ENCODE measurements around the gene DRC7. TPM values are rescaled to one million over a fixed set of nuclear protein-coding genes. Genes with fewer than 3 reads are reported as not detected.

Gene DRC7
- total and polyA plus RNA-seq, 12 donors, result 0.09 TPM; not detected in 11

GRCh38 chr16:57663917-57664661, 30.5 kb upstream of the DRC7 start:
- Histone ChIP-seq H3K36me3 (peaks cover 0 to 53% (median 5%) of the 10 kb centered on the region in 9 donors), H3K4me1 (peaks cover 0 to 21% (median 0%) of the 10 kb centered on the region in 9 donors), H3K9me3 (no peaks in the 10 kb centered on the region), H3K27ac (no peak overlapping the region), H3K4me3 (no peak overlapping the region), H3K27me3 (peaks cover 0 to 14% (median 0%) of the 10 kb centered on the region in 7 donors)
- WGBS, 2 donors, result 91 to 94% methylated on average over 15 of the region's 15 CpGs
- ATAC-seq (no peak), DNase-seq (no peak)
- intact Hi-C loops (cut with DNase I), result no loop called here
- TF ChIP-seq CTCF (IDR thresholded peaks at IDR 0.05), result no peak

- no peak for TF ChIP-seq CTCF (IDR thresholded peaks at IDR 0.05)
- H3K36me3 ChIP-seq, result peaks cover 0 to 48% (median 5%) of the 10 kb centered on the region in 9 donors
- no peak for DNase-seq
- H3K27me3 ChIP-seq, result peaks cover 0 to 14% (median 0%) of the 10 kb centered on the region in 7 donors
- peaks cover 0 to 21% (median 0%) of the 10 kb centered on the region in 9 donors for H3K4me1 ChIP-seq
- WGBS, 2 donors, result 81 to 87% methylated on average over 6 of the region's 6 CpGs
- H3K27ac ChIP-seq, result no peak overlapping the region
- intact Hi-C loops (cut with DNase I), result no loop called here
- no peaks in the 10 kb centered on the region for H3K9me3 ChIP-seq
- ATAC-seq, result no peak
- H3K4me3 ChIP-seq, result no peak overlapping the region
Measured at GRCh38 chr16:57664662-57665025, 30.0 kb upstream of the DRC7 start.

- no peak for TF ChIP-seq CTCF (IDR thresholded peaks at IDR 0.05)
Measured at GRCh38 chr16:57665541-57665940, 29.1 kb upstream of the DRC7 start.

GRCh38 chr16:57666353-57667047, 28.1 kb upstream of the DRC7 start:
- WGBS, 2 donors, result 82 to 84% methylated on average over 10 to 11 of the region's 11 CpGs

More at GRCh38 chr16:57665541-57665940, 29.1 kb upstream of the DRC7 start:
- ATAC-seq, result no peak
- Histone ChIP-seq H3K4me1 (peaks cover 0 to 21% (median 0%) of the 10 kb centered on the region in 9 donors), H3K4me3 (no peak overlapping the region), H3K9me3 (no peaks in the 10 kb centered on the region), H3K36me3 (peaks cover 0 to 39% (median 5%) of the 10 kb centered on the region in 9 donors), H3K27me3 (peaks cover 0 to 14% (median 0%) of the 10 kb centered on the region in 7 donors), H3K27ac (peak overlapping the region in 1 of 10 donors; percentile 31)
- intact Hi-C loops (cut with DNase I), result no loop called here
- WGBS, 2 donors, result 63 to 97% methylated on average over 3 to 4 of the region's 4 CpGs
- no peak for DNase-seq

More at GRCh38 chr16:57666353-57667047, 28.1 kb upstream of the DRC7 start:
- no peak for DNase-seq
- H3K4me3 ChIP-seq, result no peak overlapping the region
- H3K4me1 ChIP-seq, result peaks cover 0 to 21% (median 0%) of the 10 kb centered on the region in 9 donors
- peak overlapping the region in 3 of 10 donors; percentile 52 to 85 (median 67) for H3K27ac ChIP-seq
- H3K9me3 ChIP-seq, result no peaks in the 10 kb centered on the region
- ATAC-seq, result no peak
- H3K27me3 ChIP-seq, result peaks cover 0 to 14% (median 0%) of the 10 kb centered on the region in 7 donors
- H3K36me3 ChIP-seq, result peaks cover 0 to 30% (median 5%) of the 10 kb centered on the region in 9 donors
- no peak for TF ChIP-seq CTCF (IDR thresholded peaks at IDR 0.05)
- intact Hi-C loops (cut with DNase I), result no loop called here
